Erythroblast (primary cell): ENCODE data around the gene CCNE1.
A peak's percentile ranks its signal among the peaks of the same experiment; 100 is the strongest.

ENCODE experiments used
- DNase-seq, 2 experiments: peaks; one replicate each; lab custom pipeline; 2025; lab: John Stamatoyannopoulos, UW
- GATA1 ChIP-seq: IDR thresholded peaks from 2 replicates; pipeline ENCODE4 v1.6.1; 2011; ENCODE audit warnings: low read depth, mild to moderate bottlenecking, control low read depth, low read length, moderate library complexity
- POLR2A ChIP-seq: IDR thresholded peaks from 2 replicates; pipeline ENCODE4 v1.6.1; 2011; ENCODE audit warnings: mild to moderate bottlenecking, low read length

Gene CCNE1

DNA sequence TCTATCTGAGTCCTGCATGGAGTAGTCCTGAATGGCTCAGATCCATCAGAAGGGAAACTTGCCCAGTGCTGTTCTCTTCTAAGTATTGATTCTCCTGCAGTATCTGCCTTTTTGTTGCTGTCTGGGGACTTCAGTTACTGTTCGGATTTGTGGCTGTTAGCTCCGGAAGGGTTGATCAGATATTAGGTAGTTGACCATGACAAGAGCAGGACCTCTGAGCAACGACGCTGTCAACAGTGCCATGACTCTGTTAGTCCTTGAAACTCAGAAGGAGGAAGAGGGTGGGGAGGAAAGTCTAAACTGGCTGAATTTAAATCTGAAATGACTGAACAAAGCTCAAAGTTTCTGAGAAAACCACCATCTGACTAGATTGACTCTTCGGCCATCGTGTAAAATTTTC is 42.2 kb downstream of the CCNE1 start:
- no peak for TF ChIP-seq GATA1
- no peak for TF ChIP-seq POLR2A
- no peak for DNase-seq

DNA sequence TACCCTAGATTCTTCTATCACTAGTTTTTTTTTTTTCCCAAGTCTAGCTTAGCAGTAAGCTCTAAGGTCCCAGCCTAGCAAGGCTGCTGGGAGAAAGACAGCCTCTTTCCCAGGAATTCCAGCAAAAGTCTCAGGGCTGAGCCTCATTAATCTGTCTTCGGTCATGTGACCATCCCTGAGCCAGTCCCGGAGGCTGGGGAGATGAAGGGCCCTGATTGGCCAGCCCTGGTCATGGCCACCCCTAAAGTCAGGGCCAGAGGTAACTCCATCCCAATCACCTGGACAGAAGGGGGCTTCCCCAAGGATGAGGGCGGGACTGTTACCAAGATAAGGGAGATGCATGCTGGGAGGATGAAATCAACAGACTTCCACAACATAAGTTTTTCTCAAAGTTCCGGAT is 43.3 kb downstream of the CCNE1 start:
- no peak for TF ChIP-seq POLR2A
- TF ChIP-seq GATA1 = no peak
- DNase-seq = no peak

DNA sequence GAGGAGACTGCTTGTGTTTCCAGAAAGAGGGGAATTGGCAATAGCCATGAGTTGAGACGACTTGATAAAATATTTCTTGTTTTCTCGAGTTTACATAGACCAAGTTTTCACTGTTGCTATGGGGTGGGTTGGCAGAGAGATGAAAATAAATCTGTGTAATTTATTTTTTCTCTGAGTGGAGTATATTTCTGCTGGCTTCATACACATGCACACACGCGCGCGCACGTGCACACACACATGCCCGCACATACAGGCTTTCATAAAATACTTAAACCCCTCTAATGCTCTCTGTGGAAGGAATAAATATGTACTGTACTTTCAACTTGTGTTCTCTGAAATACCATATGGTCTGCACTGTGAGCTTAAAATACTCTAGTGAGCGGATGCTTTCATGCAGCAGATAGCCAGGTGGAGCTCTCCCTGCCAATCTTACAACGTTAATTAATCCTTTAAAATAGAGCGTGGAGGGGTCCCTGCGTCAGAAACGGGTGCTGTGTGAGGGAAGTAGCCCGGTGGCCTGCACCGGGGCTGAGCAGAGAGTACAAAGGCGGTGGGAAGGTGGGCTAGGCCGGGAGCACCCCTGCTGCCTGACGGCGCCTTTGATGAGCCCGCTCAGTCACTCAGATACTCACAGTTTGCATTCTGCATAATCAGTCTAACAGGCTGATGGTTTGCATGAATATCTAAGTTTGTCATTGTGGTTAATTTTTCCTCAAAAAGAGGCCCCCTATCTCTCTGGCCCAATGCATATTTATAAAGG is 44.1 kb downstream of the CCNE1 start:
- TF ChIP-seq POLR2A (no peak), GATA1 (no peak)
- no peak for DNase-seq

DNA sequence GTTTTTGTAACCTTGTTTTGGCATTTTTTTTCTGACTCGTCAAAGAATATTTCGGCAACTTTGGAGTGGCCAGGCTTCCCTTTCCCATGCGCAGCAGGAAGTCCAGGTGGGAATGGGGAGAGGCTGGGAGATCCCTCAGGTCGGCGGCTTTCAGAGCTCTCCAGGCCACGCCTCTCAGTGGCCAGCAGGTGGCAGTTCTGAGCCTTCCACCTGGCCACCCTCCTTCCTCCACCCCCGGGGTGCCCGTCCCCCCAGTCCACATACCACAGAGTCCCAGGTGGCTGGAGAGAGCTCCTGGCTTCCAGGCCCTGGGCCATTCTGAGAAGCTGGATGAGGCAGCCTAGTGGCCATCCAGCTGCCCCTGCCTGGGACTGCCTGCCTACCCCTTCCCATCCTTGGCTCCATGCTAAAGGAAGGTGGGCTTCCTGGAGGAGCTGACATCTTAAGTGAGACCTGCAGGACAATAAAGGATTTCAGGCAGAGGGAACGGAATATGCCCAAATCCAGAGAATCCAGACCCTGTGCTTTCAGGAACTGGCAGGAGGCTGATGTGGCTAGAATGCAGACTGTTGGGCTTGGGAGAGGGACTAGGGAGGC is 46.3 kb downstream of the CCNE1 start:
- DNase-seq = peak; percentile 34 to 45
- no peak for TF ChIP-seq GATA1

DNA sequence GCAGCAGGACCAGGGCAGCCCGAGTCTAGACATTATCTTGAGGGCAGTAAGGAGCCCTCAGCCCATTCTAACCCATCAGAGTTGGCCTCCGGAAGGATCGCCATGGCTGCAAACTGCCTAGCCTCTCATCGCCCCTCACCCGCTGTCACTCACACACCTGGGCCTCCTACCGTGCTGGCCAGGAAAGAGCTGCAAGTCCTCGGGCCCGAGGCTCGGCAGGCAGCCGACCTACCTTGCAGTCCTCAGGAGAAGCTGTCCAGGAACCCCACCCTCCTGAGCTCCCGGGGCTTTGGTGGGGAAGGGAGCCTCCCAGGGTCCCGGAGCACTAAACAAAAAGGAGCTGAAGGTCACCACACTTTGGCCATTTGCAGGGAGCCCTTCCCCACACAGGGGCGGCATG is 46.8 kb downstream of the CCNE1 start:
- DNase-seq = no peak
- no peak for TF ChIP-seq GATA1
- no peak for TF ChIP-seq POLR2A

DNA sequence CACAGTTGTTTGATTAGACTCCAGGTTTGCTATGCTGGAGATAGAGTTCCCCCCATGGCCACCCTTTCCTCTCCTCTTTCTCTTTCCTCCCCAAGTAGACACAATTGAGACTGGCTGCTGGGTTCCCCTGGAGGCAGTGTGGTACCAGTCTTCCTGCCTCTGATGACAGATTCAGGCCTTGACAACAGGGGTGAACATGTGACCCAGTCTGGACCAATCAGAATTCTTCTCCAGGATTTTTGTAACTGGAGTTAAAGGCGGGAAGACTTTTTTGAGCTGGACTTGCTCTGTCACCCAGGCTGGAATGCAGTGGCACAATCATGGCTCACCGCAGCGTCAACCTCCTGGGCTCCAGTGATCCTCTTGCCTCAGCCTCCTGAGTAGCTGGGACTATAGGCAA is 48.7 kb downstream of the CCNE1 start:
- no peak for DNase-seq
- TF ChIP-seq GATA1 (no peak), POLR2A (no peak)

DNA sequence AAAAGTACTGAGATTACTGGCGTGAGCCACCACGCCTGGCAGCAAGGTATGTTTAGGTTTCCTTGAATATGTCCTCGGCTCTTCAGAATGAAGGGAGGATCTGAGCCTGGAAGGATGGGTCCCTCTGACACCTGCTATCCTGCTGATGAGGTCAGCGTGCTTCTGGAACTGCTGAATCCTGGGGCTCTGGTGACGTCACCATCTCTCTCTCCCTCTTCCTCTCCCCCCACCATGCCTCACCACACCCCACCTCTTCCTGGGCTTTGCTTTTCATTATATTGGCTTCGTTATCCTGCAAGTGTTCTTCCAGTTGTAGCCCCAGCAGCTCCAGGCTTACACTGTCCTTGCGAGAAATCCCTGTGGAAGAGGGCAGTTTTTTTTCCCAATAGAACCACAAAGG is 49.8 kb downstream of the CCNE1 start:
- TF ChIP-seq POLR2A = no peak
- TF ChIP-seq GATA1 = no peak
- no peak for DNase-seq

DNA sequence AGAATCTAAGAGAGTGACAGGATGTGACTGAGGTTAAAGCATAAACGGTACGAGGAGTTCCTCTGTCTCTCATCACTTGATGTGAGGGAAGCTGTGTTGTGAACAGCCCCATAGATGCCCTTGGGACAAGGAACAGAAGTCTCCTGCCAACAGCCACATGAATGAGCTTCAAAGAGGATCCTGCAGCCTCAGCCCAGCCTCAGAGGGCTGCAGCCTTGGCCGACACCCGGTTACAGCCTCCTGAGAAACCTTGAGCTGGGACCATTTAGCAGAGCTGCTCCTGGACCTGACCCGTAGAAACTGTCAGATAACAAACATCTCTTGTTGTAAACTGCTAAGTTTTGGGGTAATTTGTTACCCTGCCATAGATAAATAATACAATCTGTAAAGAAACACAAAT is 54.2 kb downstream of the CCNE1 start:
- TF ChIP-seq POLR2A (no peak), GATA1 (no peak)
- no peak for DNase-seq

DNA sequence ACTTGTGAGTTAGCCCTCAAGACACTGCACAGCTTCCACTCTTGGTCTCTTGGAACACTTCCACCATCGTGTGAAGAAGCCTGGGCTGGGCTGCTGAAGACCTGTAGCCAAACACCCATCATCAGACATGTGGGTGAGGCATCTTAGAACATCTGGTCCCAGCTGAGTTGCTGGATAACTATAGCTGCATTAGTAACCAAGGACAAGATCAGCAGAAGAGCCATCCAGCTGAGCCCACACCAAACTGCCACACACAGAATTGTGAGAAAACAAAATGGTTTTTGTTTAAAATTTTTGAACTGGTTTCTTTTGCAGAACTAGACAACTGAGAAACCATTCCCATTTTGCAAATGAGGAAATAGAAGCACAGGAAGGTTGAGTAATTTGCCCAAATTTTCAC is 56.2 kb downstream of the CCNE1 start:
- DNase-seq = no peak
- no peak for TF ChIP-seq POLR2A
- no peak for TF ChIP-seq GATA1

DNA sequence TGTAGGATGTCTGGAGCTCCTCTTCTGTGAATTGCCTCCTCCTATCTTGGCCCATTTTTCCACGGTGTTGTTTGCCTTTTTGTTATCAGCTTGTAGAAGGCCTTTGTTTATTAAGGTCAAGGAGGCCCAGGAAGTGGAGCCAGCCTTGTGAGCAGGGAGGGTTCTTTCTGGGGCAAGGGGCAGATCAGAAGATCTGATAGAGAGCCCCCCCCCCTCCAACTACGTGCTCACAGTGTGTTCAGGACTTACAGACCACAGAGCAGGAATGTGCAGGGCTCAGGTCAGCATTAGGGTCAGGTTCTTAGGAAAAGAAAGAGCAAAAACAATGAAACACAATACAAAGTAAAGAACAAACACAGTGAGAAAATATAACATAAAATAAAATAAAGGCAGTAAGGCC is 59.4 kb downstream of the CCNE1 start:
- TF ChIP-seq GATA1 = no peak
- TF ChIP-seq POLR2A = no peak
- DNase-seq = peak; percentile 21 to 64

DNA sequence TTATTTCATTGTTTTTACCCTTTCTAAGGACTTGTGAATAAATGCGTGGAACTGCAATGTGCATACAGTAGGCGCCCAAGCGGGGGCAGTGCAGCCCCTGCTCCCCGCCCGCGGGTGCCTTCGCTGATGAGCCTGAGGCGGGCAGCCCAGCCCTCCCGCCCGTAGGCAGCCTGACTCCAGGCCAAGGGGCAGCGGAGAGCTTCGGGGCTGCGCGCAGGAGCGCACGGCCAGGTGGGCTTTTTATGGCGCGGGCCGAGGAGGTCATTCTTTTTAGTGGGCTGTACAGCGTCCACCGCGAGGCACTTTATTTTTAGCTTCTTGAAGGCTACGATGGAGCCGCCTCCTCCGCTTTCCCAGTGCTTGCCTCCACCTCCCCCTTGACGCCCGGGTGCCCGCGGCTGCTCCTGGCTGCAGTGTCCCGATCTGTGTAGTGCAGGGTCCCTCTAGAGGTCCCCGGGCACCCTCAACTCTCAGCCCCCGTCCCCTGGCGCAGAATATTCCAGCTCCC is 60.5 kb downstream of the CCNE1 start:
- DNase-seq = peak; percentile 59 to 62
- TF ChIP-seq GATA1 = no peak

DNA sequence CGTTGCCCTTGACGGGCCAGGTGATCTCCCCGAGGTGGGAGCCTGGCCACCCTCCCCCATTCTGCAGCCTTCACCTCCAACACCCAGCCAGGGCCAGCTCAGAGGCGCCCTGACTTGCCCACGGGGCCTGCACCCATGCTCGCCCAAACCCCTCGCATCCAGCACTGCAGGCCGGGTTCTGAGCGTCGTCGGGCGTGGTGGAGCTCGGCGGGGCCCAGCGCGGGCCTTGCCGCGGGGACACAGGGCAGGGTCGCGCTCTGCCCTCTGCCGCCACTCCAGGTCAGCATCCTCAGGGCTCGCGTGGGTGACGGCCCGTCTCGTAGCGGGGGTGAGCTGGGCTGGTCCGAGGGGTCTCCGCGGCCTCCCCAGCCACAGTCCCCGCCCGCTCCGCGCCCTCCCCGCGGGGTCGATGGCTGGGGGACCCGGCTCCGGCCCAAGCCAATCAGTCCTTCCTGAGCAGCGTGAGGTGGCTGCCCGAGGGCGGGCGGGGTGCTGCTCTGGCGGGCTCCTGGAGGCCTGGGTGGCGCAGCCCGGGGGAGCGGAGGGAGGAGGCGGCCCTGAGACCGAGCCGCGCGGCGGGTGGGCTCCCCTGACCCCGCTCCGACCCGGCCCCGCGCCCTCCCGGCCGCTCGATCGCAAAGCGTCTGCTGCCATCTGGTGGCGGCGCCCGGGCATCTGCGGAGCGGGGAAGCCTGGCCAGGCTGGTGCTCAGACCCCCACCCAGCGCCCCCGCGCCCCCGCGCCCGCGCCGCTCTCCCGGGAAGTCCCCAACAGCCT is 61.4 kb downstream of the CCNE1 start:
- TF ChIP-seq POLR2A (no peak), GATA1 (no peak)
- DNase-seq = peak; percentile 50 to 68
